ENCODE data around the gene BLVRB. TPM values are rescaled to one million over a fixed set of nuclear protein-coding genes. Genes with fewer than 3 reads are reported as not detected.
"Not testable (repeated sequence)": the region's sequence is repeated elsewhere in the genome, so short reads cannot be mapped to it uniquely, and the experiment has no call there.

The BLVRB gene
- total RNA-seq, 2 experiments from 2014 or later, result 15.1 to 16.5 TPM

- peaks cover 7% of the 10 kb centered on the region for H3K27me3 Mint-ChIP-seq (ENCODE audit: low read depth)
- no peaks in the 10 kb centered on the region for H3K36me3 Mint-ChIP-seq (ENCODE audit: low read depth)
- no peak for DNase-seq
- no peak overlapping the region for H3K27ac Mint-ChIP-seq
- CTCF ChIA-PET, result interaction anchor here (1.1 kb wide), 1 partner anchor 141 kb away, joined by 3 read pairs; no protein-coding TSS in a partner anchor
- peaks cover 28% of the 10 kb centered on the region for H3K4me1 Mint-ChIP-seq (ENCODE audit: low read depth)
- ATAC-seq, result no peak
- H3K9me3 Mint-ChIP-seq (ENCODE audit: insufficient read depth), result no peaks in the 10 kb centered on the region
- POLR2A ChIA-PET, result interaction anchor here (1.4 kb wide), 1 partner anchor 18 kb away, joined by 5 read pairs; the partner anchor contains the start of gene SERTAD3
- H3K4me3 Mint-ChIP-seq, result no peak overlapping the region
Measured at GRCh38 chr19:40461669-40462221, 3.8 kb downstream of the BLVRB start.

- ATAC-seq (no peak), DNase-seq (no peak)
- Mint-ChIP-seq H3K4me1 (ENCODE audit: low read depth) (peaks cover 13% of the 10 kb centered on the region), H3K4me3 (no peak overlapping the region), H3K27ac (no peak overlapping the region), H3K9me3 (ENCODE audit: insufficient read depth) (no peaks in the 10 kb centered on the region), H3K27me3 (ENCODE audit: low read depth) (no peaks in the 10 kb centered on the region), H3K36me3 (ENCODE audit: low read depth) (no peaks in the 10 kb centered on the region)
- POLR2A ChIA-PET, result no interaction called here
- CTCF ChIA-PET, result no interaction called here
Measured at GRCh38 chr19:40460185-40460584, 5.4 kb downstream of the BLVRB start.

GRCh38 chr19:40458597-40458974, 7.0 kb downstream of the BLVRB start:
- ATAC-seq (no peak), DNase-seq (no peak)
- Mint-ChIP-seq H3K27ac (no peak overlapping the region), H3K4me3 (no peak overlapping the region), H3K36me3 (ENCODE audit: low read depth) (no peaks in the 10 kb centered on the region), H3K27me3 (ENCODE audit: low read depth) (no peaks in the 10 kb centered on the region), H3K9me3 (ENCODE audit: insufficient read depth) (no peaks in the 10 kb centered on the region), H3K4me1 (ENCODE audit: low read depth) (peaks cover 3% of the 10 kb centered on the region)
- POLR2A ChIA-PET, result no interaction called here
- CTCF ChIA-PET, result no interaction called here

GRCh38 chr19:40457953-40458596, 7.5 kb downstream of the BLVRB start:
- no peaks in the 10 kb centered on the region for H3K36me3 Mint-ChIP-seq (ENCODE audit: low read depth)
- CTCF ChIA-PET, result no interaction called here
- no peaks in the 10 kb centered on the region for H3K9me3 Mint-ChIP-seq (ENCODE audit: insufficient read depth)

GRCh38 chr19:40457048-40457447, 8.5 kb downstream of the BLVRB start:
- Mint-ChIP-seq H3K4me1 (ENCODE audit: low read depth) (peaks cover 3% of the 10 kb centered on the region), H3K4me3 (no peak overlapping the region), H3K36me3 (ENCODE audit: low read depth) (no peaks in the 10 kb centered on the region), H3K27me3 (ENCODE audit: low read depth) (no peaks in the 10 kb centered on the region), H3K9me3 (ENCODE audit: insufficient read depth) (no peaks in the 10 kb centered on the region), H3K27ac (no peak overlapping the region)
- ChIA-PET POLR2A (no interaction called here), CTCF (interaction anchor here (6.2 kb wide), 1 partner anchor 8 kb away, joined by 51 read pairs; the partner anchor contains the start of gene BLVRB)
- ATAC-seq, result no peak
- DNase-seq, result no peak

More at GRCh38 chr19:40457953-40458596, 7.5 kb downstream of the BLVRB start:
- ATAC-seq, result no peak
- Mint-ChIP-seq H3K4me1 (ENCODE audit: low read depth) (peaks cover 3% of the 10 kb centered on the region), H3K27me3 (ENCODE audit: low read depth) (no peaks in the 10 kb centered on the region), H3K4me3 (no peak overlapping the region), H3K27ac (no peak overlapping the region)
- DNase-seq, result no peak
- POLR2A ChIA-PET, result no interaction called here

GRCh38 chr19:40453943-40454342, 11.6 kb downstream of the BLVRB start:
- H3K9me3 Mint-ChIP-seq (ENCODE audit: insufficient read depth); H3K27me3 Mint-ChIP-seq (ENCODE audit: low read depth); POLR2A ChIA-PET; H3K27ac Mint-ChIP-seq; ATAC-seq; H3K4me1 Mint-ChIP-seq (ENCODE audit: low read depth); H3K36me3 Mint-ChIP-seq (ENCODE audit: low read depth); H3K4me3 Mint-ChIP-seq; DNase-seq: not testable (repeated sequence)
- CTCF ChIA-PET, result interaction anchor here (1.5 to 6.2 kb wide), 3 partner anchors 11 to 70 kb away, joined by 3 to 51 read pairs (median 10); partner anchors contain the start of gene BLVRB

GRCh38 chr19:40453151-40453735, 12.3 kb downstream of the BLVRB start:
- CTCF ChIA-PET, result interaction anchor here (1.5 to 6.2 kb wide), 3 partner anchors 12 to 70 kb away, joined by 3 to 51 read pairs (median 10); partner anchors contain the start of gene BLVRB
- Mint-ChIP-seq H3K4me3 (no peak overlapping the region), H3K27me3 (ENCODE audit: low read depth) (no peaks in the 10 kb centered on the region), H3K9me3 (ENCODE audit: insufficient read depth) (no peaks in the 10 kb centered on the region), H3K27ac (no peak overlapping the region), H3K36me3 (ENCODE audit: low read depth) (no peaks in the 10 kb centered on the region), H3K4me1 (ENCODE audit: low read depth) (no peaks in the 10 kb centered on the region)
- ATAC-seq (no peak), DNase-seq (no peak)
- POLR2A ChIA-PET, result interaction anchor here (0.5 kb wide), 1 partner anchor 11 kb away, joined by 3 read pairs; no protein-coding TSS in a partner anchor

GRCh38 chr19:40452016-40452415, 13.5 kb downstream of the BLVRB start:
- DNase-seq (no peak), ATAC-seq (no peak)
- Mint-ChIP-seq H3K4me3 (no peak overlapping the region), H3K4me1 (ENCODE audit: low read depth) (no peaks in the 10 kb centered on the region), H3K36me3 (ENCODE audit: low read depth) (no peaks in the 10 kb centered on the region), H3K27me3 (ENCODE audit: low read depth) (no peaks in the 10 kb centered on the region), H3K27ac (no peak overlapping the region), H3K9me3 (ENCODE audit: insufficient read depth) (no peaks in the 10 kb centered on the region)
- ChIA-PET POLR2A (interaction anchor here (0.6 kb wide), 1 partner anchor 27 kb away, joined by 3 read pairs; no protein-coding TSS in a partner anchor), CTCF (interaction anchor here (0.7 to 6.2 kb wide), 3 partner anchors 13 to 380 kb away, joined by 3 to 51 read pairs (median 10); partner anchors contain the start of gene BLVRB)

- Mint-ChIP-seq H3K9me3 (ENCODE audit: insufficient read depth) (no peaks in the 10 kb centered on the region), H3K4me3 (no peak overlapping the region), H3K27ac (no peak overlapping the region), H3K4me1 (ENCODE audit: low read depth) (peaks cover under 1% of the 10 kb centered on the region), H3K36me3 (ENCODE audit: low read depth) (no peaks in the 10 kb centered on the region), H3K27me3 (ENCODE audit: low read depth) (no peaks in the 10 kb centered on the region)
- ChIA-PET CTCF (no interaction called here), POLR2A (interaction anchor here (0.6 kb wide), 1 partner anchor 16 kb away, joined by 4 read pairs; the partner anchor contains the start of gene SPTBN4)
- DNase-seq, result no peak
- ATAC-seq, result no peak
Measured at GRCh38 chr19:40450664-40451063, 14.9 kb downstream of the BLVRB start.

- no peak for ATAC-seq
- Mint-ChIP-seq H3K4me1 (ENCODE audit: low read depth) (peaks cover 6% of the 10 kb centered on the region), H3K36me3 (ENCODE audit: low read depth) (no peaks in the 10 kb centered on the region), H3K4me3 (no peak overlapping the region), H3K27me3 (ENCODE audit: low read depth) (no peaks in the 10 kb centered on the region), H3K27ac (no peak overlapping the region), H3K9me3 (ENCODE audit: insufficient read depth) (no peaks in the 10 kb centered on the region)
- ChIA-PET CTCF (no interaction called here), POLR2A (no interaction called here)
- no peak for DNase-seq
Measured at GRCh38 chr19:40449506-40449905, 16.0 kb downstream of the BLVRB start.

GRCh38 chr19:40446263-40446784, 19.2 kb downstream of the BLVRB start:
- ChIA-PET CTCF (interaction anchor here (1.0 to 1.1 kb wide), 2 partner anchors 19 to 26 kb away, joined by 3 to 5 read pairs; partner anchors contain the start of gene BLVRB), POLR2A (no interaction called here)
- no peak overlapping the region for H3K4me3 Mint-ChIP-seq
- H3K36me3 Mint-ChIP-seq (ENCODE audit: low read depth), result peaks cover 7% of the 10 kb centered on the region
- H3K27me3 Mint-ChIP-seq (ENCODE audit: low read depth), result no peaks in the 10 kb centered on the region
- no peaks in the 10 kb centered on the region for H3K9me3 Mint-ChIP-seq (ENCODE audit: insufficient read depth)
- no peak overlapping the region for H3K27ac Mint-ChIP-seq
- no peak for ATAC-seq
- DNase-seq, result no peak
- peaks cover 18% of the 10 kb centered on the region for H3K4me1 Mint-ChIP-seq (ENCODE audit: low read depth)

GRCh38 chr19:40445780-40446262, 19.7 kb downstream of the BLVRB start:
- Mint-ChIP-seq H3K27me3 (ENCODE audit: low read depth) (no peaks in the 10 kb centered on the region), H3K9me3 (ENCODE audit: insufficient read depth) (no peaks in the 10 kb centered on the region), H3K4me3 (peak overlapping the region; percentile 49), H3K36me3 (ENCODE audit: low read depth) (peaks cover 13% of the 10 kb centered on the region), H3K4me1 (ENCODE audit: low read depth) (peaks cover 18% of the 10 kb centered on the region), H3K27ac (no peak overlapping the region)
- POLR2A ChIA-PET, result no interaction called here
- ATAC-seq (no peak), DNase-seq (no peak)
- CTCF ChIA-PET, result interaction anchor here (1.1 kb wide), 1 partner anchor 20 kb away, joined by 5 read pairs; the partner anchor contains the start of gene BLVRB

All from activated CD8-positive, alpha-beta T cell treated with anti-CD3 and anti-CD28 coated beads, Interleukin-2, amount 10 ng/mL, durations not matched to agents 7 days and 5 days (primary cell).